Mammary epithelial cell (primary cell): Measurements from ENCODE around the gene ILK.

ENCODE experiments used
- CTCF ChIP-seq, 2 donors: IDR thresholded peaks in 1 of 2; conservative IDR thresholded peaks in 1 of 2; 2 replicates each; pipeline ENCODE4 v1.5.1; 2011 to 2012; ENCODE audit warnings: inconsistent platforms in 2 of 2, low read length in 2 of 2, mild to moderate bottlenecking in 2 of 2, control low read depth in 1 of 2, low read depth in 1 of 2; ENCODE audit not compliant: insufficient read depth in 1 of 2; ENCODE audit errors: extremely low read depth in 1 of 2
- EZH2 ChIP-seq: IDR thresholded peaks from 2 replicates; pipeline ENCODE4 v1.6.1; 2012; ENCODE audit warnings: low read length, inconsistent platforms, borderline replicate concordance

DNA sequence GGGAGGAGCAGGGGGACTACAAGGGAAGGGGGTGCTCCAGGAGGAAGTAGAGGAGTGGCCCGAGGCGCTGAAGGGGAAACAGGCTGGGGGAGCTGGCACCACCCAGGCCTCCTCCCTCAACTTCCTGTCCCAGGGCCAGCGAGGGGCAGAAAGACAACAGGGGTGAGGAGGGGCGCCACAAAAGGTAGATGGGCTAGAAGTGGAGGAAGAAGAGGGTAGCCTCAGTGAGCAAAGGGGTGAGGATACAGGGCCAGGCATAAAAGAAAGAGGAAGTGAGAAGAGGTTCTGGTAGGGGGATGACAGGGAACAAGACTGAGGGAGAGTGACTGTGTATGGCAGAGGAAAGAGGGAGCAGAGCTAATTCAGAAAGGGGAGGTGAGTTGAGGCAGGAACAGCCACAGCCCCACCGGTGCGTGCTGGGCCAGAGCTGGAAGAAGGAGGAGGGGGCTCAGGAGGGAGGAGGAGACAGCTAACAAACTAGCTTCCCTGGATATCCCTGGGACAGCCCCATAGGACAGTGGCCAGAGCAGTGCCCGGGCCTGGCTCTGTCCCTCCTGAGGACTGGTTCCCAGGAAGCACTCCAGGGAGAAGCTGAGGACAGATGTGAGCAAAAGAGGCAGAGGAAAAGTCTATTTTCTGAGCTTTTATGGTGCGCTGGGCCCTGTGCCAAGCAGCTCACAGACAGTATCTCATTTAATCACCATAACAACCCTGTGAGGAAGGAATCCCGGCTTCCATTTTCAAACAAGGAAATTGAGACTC lies 43.5 kb downstream of the ILK start:
- TF ChIP-seq EZH2 (no peak), CTCF (conservative IDR thresholded peaks at IDR 0.05 in 1 of 2, IDR thresholded peaks at IDR 0.05 in 1 of 2; ENCODE audit: extremely low read depth in 1 of 2, insufficient read depth in 1 of 2, low read depth in 1 of 2, low read length in 2 of 2) (no peak)
